ENCODE data around the gene ERG28. TPM values are rescaled to one million over a fixed set of nuclear protein-coding genes. Genes with fewer than 3 reads are reported as not detected.

Gene ERG28
- polyA plus RNA-seq, 1 of the 3 experiments (the other 2 are of a cell fraction): 14.8 TPM

GRCh38 chr14:75699331-75699730 is 38.7 kb upstream of the ERG28 start:
- no peak overlapping the region for H3K4me2 ChIP-seq
- CTCF ChIA-PET: interaction anchor here (4.6 kb wide), 1 partner anchor 10 kb away, joined by 24 read pairs; no protein-coding TSS in a partner anchor
- no peak for TF ChIP-seq GATA2 (CRISPR knock-in tag; IDR thresholded peaks at IDR 0.05)
- no peak for TF ChIP-seq NRF1 (IDR thresholded peaks at IDR 0.05; ENCODE audit: low read depth, low read length)
- TF ChIP-seq FOXJ3 (CRISPR knock-in tag; IDR thresholded peaks at IDR 0.05): no peak
- TF ChIP-seq EZH2phosphoT487 (IDR thresholded peaks at IDR 0.05; ENCODE audit: borderline replicate concordance, low read depth): no peak
- no peak for TF ChIP-seq REST (IDR thresholded peaks at IDR 0.05; ENCODE audit: low read depth, low read length)
- TF ChIP-seq EP300 (IDR thresholded peaks at IDR 0.05; ENCODE audit: borderline replicate concordance in 1 of 2, low read depth in 1 of 2, low read length in 1 of 2): no peak
- TF ChIP-seq FOSL2 (IDR thresholded peaks at IDR 0.05; ENCODE audit: borderline replicate concordance, low read depth): no peak
- TF ChIP-seq JUND (IDR thresholded peaks at IDR 0.05): no peak
- TF ChIP-seq MAX (IDR thresholded peaks at IDR 0.05; ENCODE audit: low read depth): no peak

GRCh38 chr14:75697918-75698317 is 37.2 kb upstream of the ERG28 start:
- Histone ChIP-seq H3K4me2 (no peak overlapping the region), H3K79me2 (ENCODE audit: insufficient read depth) (no peaks in the 10 kb centered on the region), H3K9ac (no peak overlapping the region), H3F3A (replicated peaks; ENCODE audit: insufficient read depth) (no peaks in the 10 kb centered on the region), H2AFZ (ENCODE audit: low read depth) (no peak overlapping the region), H3K27ac (ENCODE audit: low read depth in 2 of 2, low read length in 1 of 2) (no peak overlapping the region), H3K4me3 (ENCODE audit: low read depth in 2 of 2, low read length in 1 of 2) (no peak overlapping the region), H3K9me3 (no peaks in the 10 kb centered on the region), H4K20me1 (ENCODE audit: insufficient read depth) (no peaks in the 10 kb centered on the region), H3K9me2 (no peaks in the 10 kb centered on the region), H3K4me1 (ENCODE audit: control insufficient read depth in 1 of 2, insufficient read depth in 2 of 2, low read depth in 1 of 2, low read length in 1 of 2) (no peaks in the 10 kb centered on the region; a peak in 1 of 4 replicates), H3K27me3 (ENCODE audit: insufficient read depth) (no peaks in the 10 kb centered on the region), H3K36me3 (replicated peaks in 1 of 2; ENCODE audit: control insufficient read depth in 1 of 2, insufficient read depth in 2 of 2, low read length in 1 of 2) (peaks cover 31 to 44% of the 10 kb centered on the region in 2 experiments)
- CTCF ChIA-PET: interaction anchor here (0.7 to 4.6 kb wide), 3 partner anchors 12 to 353 kb away, joined by 3 to 24 read pairs (median 3); no protein-coding TSS in a partner anchor
- POLR2A ChIA-PET: no interaction called here
- DNase-seq: no peak
- 97% methylated on average over 2 of the region's 2 CpGs for WGBS (ENCODE audit: low lambda C conversion rate)
- TF ChIP-seq ELF1 (IDR thresholded peaks at IDR 0.05) (no peak), PBX3 (IDR thresholded peaks at IDR 0.05) (no peak), CTCF (IDR thresholded peaks at IDR 0.05) (no peak), EZH2phosphoT487 (IDR thresholded peaks at IDR 0.05; ENCODE audit: borderline replicate concordance, low read depth) (no peak), SMC3 (IDR thresholded peaks at IDR 0.05; ENCODE audit: low read depth, low read length) (no peak), EP300 (IDR thresholded peaks at IDR 0.05; ENCODE audit: borderline replicate concordance in 1 of 2, low read depth in 1 of 2, low read length in 1 of 2) (no peak), NFIC (IDR thresholded peaks at IDR 0.05; ENCODE audit: borderline replicate concordance) (no peak), IRF3 (IDR thresholded peaks at IDR 0.05; ENCODE audit: low read depth, low read length) (no peak), RFX5 (IDR thresholded peaks at IDR 0.05; ENCODE audit: low read length) (no peak), RCOR1 (IDR thresholded peaks at IDR 0.05; ENCODE audit: low read length) (no peak), RAD21 (IDR thresholded peaks at IDR 0.05; ENCODE audit: low read length) (no peak), USF2 (IDR thresholded peaks at IDR 0.05; ENCODE audit: borderline replicate concordance, low read depth, low read length) (no peak), GATA2 (CRISPR knock-in tag; IDR thresholded peaks at IDR 0.05) (no peak)

More at GRCh38 chr14:75699331-75699730, 38.7 kb upstream of the ERG28 start:
- no peaks in the 10 kb centered on the region for H3K79me2 ChIP-seq (ENCODE audit: insufficient read depth)
- H3F3A ChIP-seq (replicated peaks; ENCODE audit: insufficient read depth): no peaks in the 10 kb centered on the region
- H3K27ac ChIP-seq (ENCODE audit: low read depth in 2 of 2, low read length in 1 of 2): no peak overlapping the region
- no peaks in the 10 kb centered on the region for H3K9me3 ChIP-seq
- peaks cover 24 to 41% of the 10 kb centered on the region in 2 experiments for H3K36me3 ChIP-seq (replicated peaks in 1 of 2; ENCODE audit: control insufficient read depth in 1 of 2, insufficient read depth in 2 of 2, low read length in 1 of 2)
- no peaks in the 10 kb centered on the region for H3K9me2 ChIP-seq
- WGBS (ENCODE audit: low lambda C conversion rate): 93% methylated on average over 3 of the region's 3 CpGs
- no peaks in the 10 kb centered on the region for H3K27me3 ChIP-seq (ENCODE audit: insufficient read depth)
- no peak overlapping the region for H2AFZ ChIP-seq (ENCODE audit: low read depth)
- H4K20me1 ChIP-seq (ENCODE audit: insufficient read depth): no peaks in the 10 kb centered on the region
- POLR2A ChIA-PET: no interaction called here
- H3K4me3 ChIP-seq (ENCODE audit: low read depth in 2 of 2, low read length in 1 of 2): no peak overlapping the region
- DNase-seq: no peak
- no peak overlapping the region for H3K9ac ChIP-seq
- H3K4me1 ChIP-seq (ENCODE audit: control insufficient read depth in 1 of 2, insufficient read depth in 2 of 2, low read depth in 1 of 2, low read length in 1 of 2): no peaks in the 10 kb centered on the region; a peak in 1 of 4 replicates

Data from SK-N-SH (cell line).